H9 (cell line): ENCODE data around the gene SCLY. TPM values are rescaled to one million over a fixed set of nuclear protein-coding genes. Genes with fewer than 3 reads are reported as not detected.

ENCODE experiments used
- DNase-seq: peaks from one replicate; pipeline ENCODE4 v3.0.0-alpha.2; 2017
- H2AFZ ChIP-seq: one replicate; pipeline ENCODE4 v1.6.1; 2013; ENCODE audit warnings: mild to moderate bottlenecking, low read length, control low read depth, moderate library complexity
- H2AK5ac ChIP-seq: 2 replicates; pipeline ENCODE4 v1.6.1; 2013; ENCODE audit warnings: low read length, control low read depth, mixed read lengths; ENCODE audit not compliant: insufficient read length
- H2BK120ac ChIP-seq: one replicate; pipeline ENCODE4 v1.6.1; 2013; ENCODE audit warnings: low read depth, mild to moderate bottlenecking, low read length, control low read depth, inconsistent platforms; ENCODE audit not compliant: poor library complexity, severe bottlenecking
- H2BK12ac ChIP-seq: 2 replicates; pipeline ENCODE4 v1.6.1; 2013; ENCODE audit warnings: low read length, control low read depth, mixed read lengths, low read depth; ENCODE audit not compliant: insufficient read length
- H2BK15ac ChIP-seq: 2 replicates; pipeline ENCODE4 v1.6.1; 2013; ENCODE audit warnings: low read depth, low read length, control low read depth
- H2BK20ac ChIP-seq: one replicate; pipeline ENCODE4 v1.6.1; 2013; ENCODE audit warnings: low read depth, mild to moderate bottlenecking, low read length, control low read depth, inconsistent platforms; ENCODE audit not compliant: poor library complexity, severe bottlenecking
- H2BK5ac ChIP-seq: 2 replicates; pipeline ENCODE4 v1.6.1; 2013; ENCODE audit warnings: low read length, control low read depth, mixed read lengths; ENCODE audit not compliant: insufficient read length
- H3K14ac ChIP-seq: 2 replicates; pipeline ENCODE4 v1.6.1; 2013; ENCODE audit warnings: low read length, control low read depth; ENCODE audit not compliant: insufficient read depth
- H3K18ac ChIP-seq: 2 replicates; pipeline ENCODE4 v1.6.1; 2013; ENCODE audit warnings: low read depth, mild to moderate bottlenecking, mixed read lengths, low read length, control low read depth; ENCODE audit not compliant: insufficient read length
- H3K23ac ChIP-seq: 2 replicates; pipeline ENCODE4 v1.6.1; 2013; ENCODE audit warnings: low read length, control low read depth, mixed read lengths, low read depth; ENCODE audit not compliant: insufficient read length
- H3K23me2 ChIP-seq: 2 replicates; pipeline ENCODE4 v1.6.1; 2013; ENCODE audit warnings: low read depth, mild to moderate bottlenecking, mixed read lengths, low read length, control low read depth; ENCODE audit not compliant: insufficient read length, poor library complexity, severe bottlenecking
- H3K27ac ChIP-seq: 2 replicates; pipeline ENCODE4 v1.5.1; 2013; ENCODE audit warnings: low read length, control low read depth, mixed read lengths, low read depth; ENCODE audit not compliant: insufficient read length
- H3K27me3 ChIP-seq: 2 replicates; pipeline ENCODE4 v1.6.1; 2013; ENCODE audit warnings: low read length, control low read depth, inconsistent platforms; ENCODE audit not compliant: insufficient read depth
- H3K4ac ChIP-seq: 2 replicates; pipeline ENCODE4 v1.6.1; 2013; ENCODE audit warnings: low read depth, mild to moderate bottlenecking, control low read depth, inconsistent platforms, low read length, moderate library complexity
- H3K4me1 ChIP-seq: 2 replicates; pipeline ENCODE4 v1.6.1; 2013; ENCODE audit warnings: low read length, control low read depth, inconsistent platforms; ENCODE audit not compliant: insufficient read depth
- H3K4me2 ChIP-seq: 2 replicates; pipeline ENCODE4 v1.6.1; 2013; ENCODE audit warnings: low read length, control low read depth, mixed read lengths; ENCODE audit not compliant: insufficient read length, insufficient read depth
- H3K56ac ChIP-seq: 2 replicates; pipeline ENCODE4 v1.6.1; 2013; ENCODE audit warnings: low read depth, mild to moderate bottlenecking, mixed read lengths, low read length, control low read depth; ENCODE audit not compliant: insufficient read length
- H3K79me1 ChIP-seq: 2 replicates; pipeline ENCODE4 v1.6.1; 2013; ENCODE audit warnings: low read depth, mild to moderate bottlenecking, moderate library complexity, low read length, control low read depth, inconsistent platforms; ENCODE audit not compliant: insufficient read depth, poor library complexity, severe bottlenecking
- H3K79me2 ChIP-seq: 2 replicates; pipeline ENCODE4 v1.6.1; 2013; ENCODE audit warnings: low read length, control low read depth, inconsistent platforms; ENCODE audit not compliant: insufficient read depth
- H3K9ac ChIP-seq: 2 replicates; pipeline ENCODE4 v1.6.1; 2013; ENCODE audit warnings: low read length, control low read depth, mixed read lengths; ENCODE audit not compliant: insufficient read length; ENCODE audit errors: extremely low read depth
- H3K9me3 ChIP-seq: one replicate; pipeline ENCODE4 v1.6.1; 2013; ENCODE audit warnings: low read depth, low read length, inconsistent platforms; ENCODE audit not compliant: control insufficient read depth
- H3T11ph ChIP-seq: one replicate; pipeline ENCODE4 v1.6.1; 2013; ENCODE audit warnings: mild to moderate bottlenecking, low read length, control low read depth, inconsistent platforms
- H4K20me1 ChIP-seq: one replicate; pipeline ENCODE4 v1.6.1; 2013; ENCODE audit not compliant: control insufficient read depth, insufficient read length, insufficient read depth
- H4K5ac ChIP-seq: 2 replicates; pipeline ENCODE4 v1.6.1; 2013; ENCODE audit warnings: low read depth, mild to moderate bottlenecking, mixed read lengths, low read length, control low read depth; ENCODE audit not compliant: insufficient read length
- H4K8ac ChIP-seq: replicated peaks from 2 replicates; pipeline ENCODE4 v1.6.1; 2013; ENCODE audit warnings: low read length, control low read depth, mixed read lengths, low read depth; ENCODE audit not compliant: insufficient read length
- H4K91ac ChIP-seq: 2 replicates; pipeline ENCODE4 v1.6.1; 2013; ENCODE audit warnings: low read depth, mild to moderate bottlenecking, moderate library complexity, mixed read lengths, low read length, control low read depth; ENCODE audit not compliant: insufficient read length
- H3K27ac Mint-ChIP-seq, 3 experiments: 2 replicates in 2 of 3; 3 replicates in 1 of 3; pipeline ENCODE4 v1.8.0; 2020 to 2021; ENCODE audit warnings: mixed read lengths in 3 of 3, mild to moderate bottlenecking in 1 of 3, moderate library complexity in 1 of 3
- H3K27me3 Mint-ChIP-seq: 2 replicates; pipeline ENCODE4 v1.8.0; 2021; ENCODE audit warnings: low read depth, mild to moderate bottlenecking, moderate library complexity, mixed read lengths
- H3K36me3 Mint-ChIP-seq, 3 experiments: 2 replicates in 2 of 3; 3 replicates in 1 of 3; pipeline ENCODE4 v1.8.0; 2020 to 2021; ENCODE audit warnings: low read depth in 3 of 3, mixed read lengths in 3 of 3; ENCODE audit not compliant: insufficient read depth in 1 of 3
- H3K4me1 Mint-ChIP-seq, 2 experiments: 2 replicates each; pipeline ENCODE4 v1.8.0; 2020; ENCODE audit warnings: mixed read lengths in 2 of 2
- H3K4me3 Mint-ChIP-seq, 2 experiments: 2 replicates in 1 of 2; 3 replicates in 1 of 2; pipeline ENCODE4 v1.8.0; 2020 to 2021; ENCODE audit warnings: mild to moderate bottlenecking in 2 of 2, mixed read lengths in 2 of 2, moderate library complexity in 1 of 2
- H3K9me3 Mint-ChIP-seq, 2 experiments: 2 replicates in 1 of 2; 3 replicates in 1 of 2; pipeline ENCODE4 v1.8.0; 2020; ENCODE audit warnings: mild to moderate bottlenecking in 2 of 2, mixed read lengths in 2 of 2, moderate library complexity in 1 of 2
- CTCF ChIP-seq: fragments of 200-600 bp; sonication (generic); conservative IDR thresholded peaks from 3 replicates; pipeline ENCODE4 v1.8.0; 2021; ENCODE audit warnings: antibody characterized with exemption, mild to moderate bottlenecking
- WGBS: extraction: QIAGEN DNeasy Blood & Tissue Kit; methylation state at CpG from one replicate; pipeline ENCODE4 v1.1.7; 2013; ENCODE audit warnings: missing lambda C conversion rate, low lambda C conversion rate, mixed read lengths; ENCODE audit not compliant: insufficient read length; ENCODE audit errors: extremely low coverage; 5-methylcytosine and 5-hydroxymethylcytosine counted together
- total RNA-seq: library from RNA; stranded (reverse); gene quantifications from 2 replicates; pipeline ENCODE4 v1.2.1, GENCODE V29; 2021

The SCLY gene
- total RNA-seq, 1 experiment from 2014 or later: 55.3 TPM

- no peak for TF ChIP-seq CTCF
- H3K14ac ChIP-seq: no peak overlapping the region
- no peak overlapping the region for H2BK15ac ChIP-seq
- H2BK120ac ChIP-seq: no peak overlapping the region
- no peak overlapping the region for H2BK12ac ChIP-seq
- no peaks in the 10 kb centered on the region for H3K23me2 ChIP-seq
- no CpG with 5 or more reads among the region's 2 CpGs for WGBS
- no peak overlapping the region for H3K23ac ChIP-seq
- H2AFZ ChIP-seq: no peak overlapping the region
- no peak overlapping the region for H3K4ac ChIP-seq
- no peaks in the 10 kb centered on the region for H4K20me1 ChIP-seq
- no peaks in the 10 kb centered on the region for H3K79me1 ChIP-seq
- H3K18ac ChIP-seq: no peak overlapping the region
- no peak for DNase-seq
- H3K4me1 Mint-ChIP-seq: peaks cover 18 to 20% of the 10 kb centered on the region in 2 experiments
- H3K4me1 ChIP-seq: no peaks in the 10 kb centered on the region; the same call in 1 of the 2 replicates
- H4K8ac ChIP-seq: no peak overlapping the region
- H3K9me3 ChIP-seq: no peaks in the 10 kb centered on the region
- H3K36me3 Mint-ChIP-seq: peaks cover 9 to 24% (median 22%) of the 10 kb centered on the region in 3 experiments; a peak in 6 of 7 replicates
- no peak overlapping the region for H3K4me2 ChIP-seq
- no peak overlapping the region for H4K5ac ChIP-seq
- H3T11ph ChIP-seq: no peak overlapping the region
- no peak overlapping the region for H3K4me3 Mint-ChIP-seq
- peaks cover 2% of the 10 kb centered on the region; the same call in 1 of the 2 replicates for H3K79me2 ChIP-seq
- no peak overlapping the region for H3K27ac ChIP-seq
- no peak overlapping the region for H2BK20ac ChIP-seq
- H3K27ac Mint-ChIP-seq: 0 out of 7 replicates have a peak overlapping the region, but pooled peaks of 1 of the 3 experiments have one; percentile 19
- H2BK5ac ChIP-seq: no peak overlapping the region
- no peak overlapping the region for H4K91ac ChIP-seq
- H3K56ac ChIP-seq: no peak overlapping the region
- H3K9me3 Mint-ChIP-seq: no peaks in the 10 kb centered on the region
- no peak overlapping the region for H2AK5ac ChIP-seq
- no peaks in the 10 kb centered on the region for H3K27me3 ChIP-seq
- H3K9ac ChIP-seq: no peak overlapping the region
- H3K27me3 Mint-ChIP-seq: no peaks in the 10 kb centered on the region; the same call in 1 of the 2 replicates
Measured at GRCh38 chr2:238023608-238024007, 37.2 kb upstream of the SCLY start.
